Fibroblast of pulmonary artery (primary cell): Measurements from ENCODE around the gene BACH1.

Experiments used
- DNase-seq: peaks from one replicate; pipeline ENCODE4 v3.0.0-alpha.2; 2010; ENCODE audit warnings: low read depth
- H3K4me3 ChIP-seq: replicated peaks from 2 replicates; pipeline ENCODE4 v1.5.1; 2011; ENCODE audit warnings: low read depth, mild to moderate bottlenecking, control low read depth, low read length, moderate library complexity
- TF ChIP-seq, protein P1 (sequence below): IDR thresholded peaks from 2 replicates; pipeline ENCODE4 v1.5.1; 2011; ENCODE audit warnings: mild to moderate bottlenecking, control low read depth, low read length, inconsistent platforms; ENCODE audit errors: missing control alignments

Gene BACH1

DNA sequence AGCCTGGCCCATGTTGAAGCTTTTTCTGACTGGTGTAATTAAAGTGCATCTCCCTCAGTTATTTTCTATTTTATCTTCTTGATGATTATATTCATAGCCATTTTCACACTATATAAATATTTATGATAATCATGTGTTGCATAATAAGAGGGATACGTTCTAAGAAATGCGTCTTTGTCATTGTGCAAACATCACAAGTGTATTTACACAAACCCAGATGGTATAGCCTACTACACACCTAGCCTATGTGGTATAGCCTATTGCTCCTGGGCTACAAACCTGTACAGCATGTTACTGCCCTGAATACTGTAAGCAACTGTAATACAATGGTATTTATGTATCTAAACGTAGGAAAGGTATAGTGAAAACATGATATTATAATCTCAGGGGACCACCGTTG lies 88.1 kb downstream of the BACH1 start:
- no peak overlapping the region for H3K4me3 ChIP-seq
- DNase-seq, result no peak
- TF ChIP-seq, protein P1, sequence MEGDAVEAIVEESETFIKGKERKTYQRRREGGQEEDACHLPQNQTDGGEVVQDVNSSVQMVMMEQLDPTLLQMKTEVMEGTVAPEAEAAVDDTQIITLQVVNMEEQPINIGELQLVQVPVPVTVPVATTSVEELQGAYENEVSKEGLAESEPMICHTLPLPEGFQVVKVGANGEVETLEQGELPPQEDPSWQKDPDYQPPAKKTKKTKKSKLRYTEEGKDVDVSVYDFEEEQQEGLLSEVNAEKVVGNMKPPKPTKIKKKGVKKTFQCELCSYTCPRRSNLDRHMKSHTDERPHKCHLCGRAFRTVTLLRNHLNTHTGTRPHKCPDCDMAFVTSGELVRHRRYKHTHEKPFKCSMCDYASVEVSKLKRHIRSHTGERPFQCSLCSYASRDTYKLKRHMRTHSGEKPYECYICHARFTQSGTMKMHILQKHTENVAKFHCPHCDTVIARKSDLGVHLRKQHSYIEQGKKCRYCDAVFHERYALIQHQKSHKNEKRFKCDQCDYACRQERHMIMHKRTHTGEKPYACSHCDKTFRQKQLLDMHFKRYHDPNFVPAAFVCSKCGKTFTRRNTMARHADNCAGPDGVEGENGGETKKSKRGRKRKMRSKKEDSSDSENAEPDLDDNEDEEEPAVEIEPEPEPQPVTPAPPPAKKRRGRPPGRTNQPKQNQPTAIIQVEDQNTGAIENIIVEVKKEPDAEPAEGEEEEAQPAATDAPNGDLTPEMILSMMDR, result no peak

DNA sequence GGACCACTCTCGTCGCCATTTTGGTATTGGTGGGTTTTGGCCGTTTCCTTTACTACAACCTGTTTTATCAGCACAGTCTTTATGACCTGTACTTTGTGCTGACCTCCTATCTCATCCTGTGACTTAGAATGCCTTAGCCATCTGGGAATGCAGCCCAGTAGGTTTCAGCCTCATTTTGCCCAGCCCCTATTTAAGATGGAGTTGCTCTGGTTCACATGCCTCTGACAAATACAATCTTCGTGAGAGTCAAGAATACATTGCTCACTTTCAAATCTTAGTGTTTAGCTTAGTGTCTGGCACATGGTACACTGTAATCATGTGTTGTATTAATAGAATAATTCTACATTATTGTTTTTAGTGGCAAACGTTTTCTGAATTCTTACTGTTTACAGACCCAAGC lies 88.9 kb downstream of the BACH1 start:
- TF ChIP-seq, protein P1, result no peak
- H3K4me3 ChIP-seq, result no peak overlapping the region

DNA sequence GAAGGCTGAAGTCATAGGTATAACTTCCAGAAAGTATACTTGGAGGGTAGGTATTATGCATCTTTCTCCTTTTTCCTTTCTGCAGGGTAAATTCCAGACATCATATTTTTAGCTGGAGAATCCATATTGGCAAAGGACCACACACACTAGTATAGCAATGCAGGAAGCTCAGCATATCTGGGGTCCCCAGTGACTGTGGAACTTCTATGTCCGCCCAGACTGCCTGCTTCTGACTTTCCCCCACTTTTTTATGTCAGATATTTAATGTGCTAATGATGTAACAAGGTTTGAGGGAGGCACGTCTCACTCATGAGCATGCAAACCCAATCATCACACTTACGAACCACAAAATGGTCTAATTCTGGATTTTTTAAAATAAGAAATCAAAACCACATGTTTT lies 90.4 kb downstream of the BACH1 start:
- no peak for DNase-seq
- TF ChIP-seq, protein P1, result no peak
- no peak overlapping the region for H3K4me3 ChIP-seq

More for the DNA sequence above, 88.9 kb downstream of the BACH1 start:
- DNase-seq, result no peak

DNA sequence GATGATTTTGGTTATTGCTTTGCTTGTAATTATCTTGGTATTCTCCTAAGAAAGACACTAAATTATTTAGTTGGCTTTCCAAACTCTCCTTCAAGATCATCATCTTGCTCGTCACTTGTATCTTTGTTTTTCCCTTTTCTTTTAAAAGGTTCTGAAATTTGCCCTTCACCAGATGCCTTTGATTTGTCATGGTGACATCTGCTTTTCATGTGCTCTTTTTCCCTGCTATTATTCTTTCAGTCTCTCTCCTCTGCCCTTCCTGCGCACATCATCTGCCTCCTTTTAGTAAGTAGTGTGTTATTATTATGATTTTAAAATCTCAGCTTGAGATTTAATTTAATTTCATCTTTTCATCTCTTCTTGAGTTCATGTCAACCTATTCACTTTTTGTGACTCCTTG lies 92.1 kb downstream of the BACH1 start:
- DNase-seq, result no peak
- H3K4me3 ChIP-seq, result no peak overlapping the region
- TF ChIP-seq, protein P1, result no peak

DNA sequence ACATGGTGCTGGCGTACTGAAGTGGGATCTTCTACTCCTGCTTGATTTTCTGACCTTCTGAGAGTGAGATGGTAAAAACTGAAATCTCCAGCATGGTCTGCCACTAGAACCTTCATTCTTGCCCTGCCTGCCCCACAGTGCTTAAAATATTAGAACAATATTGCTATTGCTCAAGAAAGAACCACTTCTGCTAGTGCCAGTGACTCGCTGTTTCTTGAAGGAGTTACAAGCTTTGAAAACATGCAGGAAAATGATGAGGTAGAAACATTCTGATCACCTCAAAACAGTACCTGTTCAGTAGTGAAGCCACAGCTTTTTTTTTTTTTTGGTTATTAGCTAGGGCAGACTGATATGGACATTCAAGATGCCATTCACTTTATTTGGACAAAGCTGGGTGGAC lies 95.3 kb downstream of the BACH1 start:
- TF ChIP-seq, protein P1, result no peak
- no peak overlapping the region for H3K4me3 ChIP-seq
- no peak for DNase-seq
